IMR-90 (cell line): ENCODE data around the gene PRRC2A. TPM values are rescaled to one million over a fixed set of nuclear protein-coding genes. Genes with fewer than 3 reads are reported as not detected.

Experiments
- ATAC-seq: fragments of 200-7000 bp; cut with Tn5 transposase; 2 replicates; pipeline ENCODE4 v1.9.1; 2020; ENCODE audit warnings: low read depth, mild to moderate bottlenecking, moderate library complexity
- BruUV-seq: library from RNA; stranded (reverse); fragments of 400-500 nt; replicated peaks from 2 replicates; lab custom pipeline; 2021; lab: Mats Ljungman, UMichigan
- CTCF ChIA-PET: fragments of 300-600 bp; formaldehyde crosslinking; extraction: SDS; loops from one replicate; lab custom pipeline; 2021; ENCODE audit warnings: antibody characterized with exemption; lab: Yijun Ruan, JAX
- POLR2A ChIA-PET: fragments of 300-600 bp; sonication (Branson Sonifier 250); formaldehyde crosslinking; loops from one replicate; lab custom pipeline; 2022; ENCODE audit warnings: antibody characterized with exemption; ENCODE audit not compliant: unreplicated experiment; lab: Charles Lee
- DNase-seq: peaks from one replicate; pipeline ENCODE4 v3.0.0; 2013
- H2AFZ ChIP-seq: replicated peaks from 2 replicates; pipeline ENCODE3; 2013; ENCODE audit warnings: low read length, mild to moderate bottlenecking; ENCODE audit not compliant: poor library complexity
- H2AK5ac ChIP-seq: 2 replicates; pipeline ENCODE4 v1.6.1; 2013; ENCODE audit warnings: low read depth, low read length, inconsistent platforms
- H2AK9ac ChIP-seq: replicated peaks from 2 replicates; pipeline ENCODE3; 2013; ENCODE audit warnings: mild to moderate bottlenecking, low read depth, low read length, moderate library complexity; ENCODE audit not compliant: poor library complexity
- H2BK120ac ChIP-seq: 2 replicates; pipeline ENCODE4 v1.6.1; 2013; ENCODE audit warnings: low read depth, low read length, inconsistent platforms
- H2BK15ac ChIP-seq: 3 replicates; pipeline ENCODE4 v1.6.1; 2013; ENCODE audit warnings: low read depth, low read length, inconsistent platforms
- H2BK20ac ChIP-seq: 2 replicates; pipeline ENCODE4 v1.6.1; 2013; ENCODE audit warnings: low read depth, mild to moderate bottlenecking, inconsistent platforms, low read length, moderate library complexity
- H2BK5ac ChIP-seq: 2 replicates; pipeline ENCODE4 v1.6.1; 2013; ENCODE audit warnings: mild to moderate bottlenecking, low read depth, low read length, inconsistent platforms; ENCODE audit not compliant: poor library complexity, severe bottlenecking
- H3K14ac ChIP-seq: replicated peaks from 2 replicates; pipeline ENCODE4 v1.6.1; 2013; ENCODE audit warnings: low read depth, low read length, inconsistent platforms
- H3K18ac ChIP-seq: 2 replicates; pipeline ENCODE4 v1.6.1; 2013; ENCODE audit warnings: low read depth, low read length, control low read depth
- H3K23ac ChIP-seq: 2 replicates; pipeline ENCODE4 v1.6.1; 2013; ENCODE audit warnings: low read depth, low read length, inconsistent platforms
- H3K27ac ChIP-seq: 2 replicates; pipeline ENCODE4 v1.5.1; 2013; ENCODE audit warnings: mild to moderate bottlenecking, control low read depth, low read length; ENCODE audit not compliant: insufficient read depth
- H3K27me3 ChIP-seq: 2 replicates; pipeline ENCODE4 v1.6.1; 2013; ENCODE audit warnings: low read length; ENCODE audit not compliant: control insufficient read depth, insufficient read depth
- H3K36me3 ChIP-seq: 2 replicates; pipeline ENCODE4 v1.6.1; 2013; ENCODE audit warnings: low read length, mixed read lengths; ENCODE audit not compliant: control insufficient read depth, insufficient read depth
- H3K4ac ChIP-seq: 2 replicates; pipeline ENCODE4 v1.6.1; 2013; ENCODE audit warnings: low read depth, low read length, inconsistent platforms
- H3K4me1 ChIP-seq: 2 replicates; pipeline ENCODE4 v1.6.1; 2013; ENCODE audit warnings: low read length, mixed read lengths; ENCODE audit not compliant: control insufficient read depth, insufficient read depth
- H3K4me2 ChIP-seq: 2 replicates; pipeline ENCODE4 v1.6.1; 2013; ENCODE audit warnings: low read depth, mild to moderate bottlenecking, control low read depth, low read length, moderate library complexity
- H3K4me3 ChIP-seq: 2 replicates; pipeline ENCODE4 v1.5.1; 2013; ENCODE audit warnings: low read depth, mild to moderate bottlenecking, control low read depth, low read length, moderate library complexity; ENCODE audit not compliant: insufficient read depth
- H3K56ac ChIP-seq: 2 replicates; pipeline ENCODE4 v1.6.1; 2013; ENCODE audit warnings: low read length, inconsistent platforms; ENCODE audit not compliant: insufficient read depth; ENCODE audit errors: extremely low read depth
- H3K79me1 ChIP-seq, 2 experiments: 2 replicates each; pipeline ENCODE4 v1.6.1; 2013; ENCODE audit warnings: low read length in 2 of 2, inconsistent platforms in 1 of 2, low read depth in 1 of 2
- H3K9ac ChIP-seq: 2 replicates; pipeline ENCODE4 v1.6.1; 2013; ENCODE audit warnings: low read depth, low read length, control low read depth
- H3K9me1 ChIP-seq: 2 replicates; pipeline ENCODE4 v1.6.1; 2013; ENCODE audit warnings: low read length, inconsistent platforms; ENCODE audit not compliant: insufficient read depth
- H3K9me3 ChIP-seq: 2 replicates; pipeline ENCODE4 v1.6.1; 2013; ENCODE audit warnings: low read length; ENCODE audit not compliant: control insufficient read depth, insufficient read depth
- H4K20me1 ChIP-seq: 2 replicates; pipeline ENCODE4 v1.6.1; 2013; ENCODE audit warnings: low read length, inconsistent platforms; ENCODE audit not compliant: insufficient read depth
- H4K5ac ChIP-seq: 2 replicates; pipeline ENCODE4 v1.6.1; 2013; ENCODE audit warnings: mild to moderate bottlenecking, low read depth, low read length, control low read depth
- H4K8ac ChIP-seq, 2 experiments: 2 replicates each; pipeline ENCODE4 v1.6.1; 2013; ENCODE audit warnings: low read depth in 2 of 2, low read length in 2 of 2, control low read depth in 1 of 2, inconsistent platforms in 1 of 2
- H4K91ac ChIP-seq: 2 replicates; pipeline ENCODE4 v1.6.1; 2013; ENCODE audit warnings: low read depth, low read length, inconsistent platforms; ENCODE audit not compliant: insufficient read depth
- BHLHE40 ChIP-seq: fragments of 150-350 bp; IDR thresholded peaks from 2 replicates; pipeline ENCODE4 v1.6.1; 2016; ENCODE audit warnings: mild to moderate bottlenecking, low read depth, low read length
- CEBPB ChIP-seq: IDR thresholded peaks from 2 replicates; pipeline ENCODE4 v1.6.1; 2012; ENCODE audit warnings: low read depth, low read length, improper control_type of control experiment
- CHD1 ChIP-seq: IDR thresholded peaks from 2 replicates; pipeline ENCODE4 v1.6.1; 2012; ENCODE audit warnings: low read depth, low read length, improper control_type of control experiment
- CTCF ChIP-seq: conservative IDR thresholded peaks from 2 replicates; pipeline ENCODE4 v1.5.1; 2012; ENCODE audit warnings: mild to moderate bottlenecking, low read depth, low read length, improper control_type of control experiment
- ELK1 ChIP-seq: fragments of 150-350 bp; IDR thresholded peaks from 2 replicates; pipeline ENCODE4 v1.6.1; 2016; ENCODE audit warnings: low read depth, mild to moderate bottlenecking, low read length, moderate library complexity, borderline replicate concordance
- MAZ ChIP-seq: IDR thresholded peaks from 2 replicates; pipeline ENCODE4 v1.6.1; 2012; ENCODE audit warnings: low read depth, mild to moderate bottlenecking, low read length, improper control_type of control experiment, moderate library complexity, borderline replicate concordance
- MXI1 ChIP-seq: IDR thresholded peaks from 2 replicates; pipeline ENCODE4 v1.6.1; 2012; ENCODE audit warnings: low read depth, mild to moderate bottlenecking, low read length, moderate library complexity, borderline replicate concordance
- NFE2L2 ChIP-seq: fragments of 150-350 bp; IDR thresholded peaks from 2 replicates; pipeline ENCODE4 v1.6.1; 2016; ENCODE audit warnings: low read depth, mild to moderate bottlenecking, low read length
- POLR2A ChIP-seq: IDR thresholded peaks from 2 replicates; pipeline ENCODE4 v1.6.1; 2012; ENCODE audit warnings: mild to moderate bottlenecking, low read depth, low read length
- RAD21 ChIP-seq: IDR thresholded peaks from 2 replicates; pipeline ENCODE4 v1.6.1; 2012; ENCODE audit warnings: low read length, improper control_type of control experiment
- RCOR1 ChIP-seq: IDR thresholded peaks from 2 replicates; pipeline ENCODE4 v1.6.1; 2012; ENCODE audit warnings: mild to moderate bottlenecking, low read length, improper control_type of control experiment; ENCODE audit not compliant: insufficient replicate concordance
- RFX5 ChIP-seq: IDR thresholded peaks from 2 replicates; pipeline ENCODE4 v1.8.0; 2012; ENCODE audit warnings: low read depth, mild to moderate bottlenecking, low read length, moderate library complexity
- SMC3 ChIP-seq: fragments of 150-350 bp; IDR thresholded peaks from 2 replicates; pipeline ENCODE4 v1.6.1; 2016; ENCODE audit warnings: low read depth, mild to moderate bottlenecking, antibody characterized with exemption, low read length, moderate library complexity
- USF2 ChIP-seq: fragments of 150-350 bp; IDR thresholded peaks from 2 replicates; pipeline ENCODE4 v1.6.1; 2017; ENCODE audit warnings: mild to moderate bottlenecking, antibody characterized with exemption, low read length, low read depth
- WGBS, 2 experiments: methylation state at CpG; one replicate each; pipeline versions ENCODE4 v1.1.5 to v1.1.7; 2013; ENCODE audit warnings: missing lambda C conversion rate in 2 of 2; ENCODE audit not compliant: insufficient read length in 1 of 2; ENCODE audit errors: extremely low coverage in 2 of 2; 5-methylcytosine and 5-hydroxymethylcytosine counted together
- dilution Hi-C: fragments of 300-500 bp; cut with HindIII; formaldehyde crosslinking; loops from one replicate; pipeline ENCODE4 v1.14.3; 2018; ENCODE audit warnings: low sequenced_read_pairs; ENCODE audit not compliant: unreplicated experiment
- in situ Hi-C: fragments of 300-500 bp; cut with MboI; formaldehyde crosslinking; loops from 3 replicates; pipeline ENCODE4 v1.14.3; 2019; ENCODE audit warnings: low sequenced_read_pairs, inconsistent platforms, mixed read lengths
- intact Hi-C: fragments of 100-400 bp; cut with micrococcal nuclease; formaldehyde crosslinking; loops from 2 replicates; pipeline ENCODE4 v1.10.0; 2022
- polyA plus RNA-seq, 3 experiments: library from polyadenylated mRNA; depleted of rRNA; stranded (reverse); fragments of >200 nt; gene quantifications; 2 replicates each; pipeline ENCODE4 v1.2.3, GENCODE V29; 2012; ENCODE audit warnings: low replicate concordance in 1 of 3
- total RNA-seq: library from RNA; depleted of rRNA; stranded (reverse); fragments of >200 nt; gene quantifications from 2 replicates; pipeline ENCODE4 v1.2.3, GENCODE V29; 2012

Gene PRRC2A
- total and polyA plus RNA-seq, 2 of the 4 experiments (the other 2 are of a cell fraction) = 7.7 to 88.6 TPM

GRCh38 chr6:31609519-31610406 is 10.8 kb upstream of the PRRC2A start:
- H2AFZ ChIP-seq = no peak overlapping the region
- no peak overlapping the region for H3K4me3 ChIP-seq
- no peak overlapping the region for H2BK20ac ChIP-seq
- no peak overlapping the region for H3K27ac ChIP-seq
- no peak overlapping the region for H4K91ac ChIP-seq
- H3K4me1 ChIP-seq = no peaks in the 10 kb centered on the region
- ChIA-PET POLR2A (no interaction called here), CTCF (interaction anchor here (0.6 to 0.8 kb wide), 2 partner anchors 37 to 63 kb away, joined by 3 to 4 read pairs; partner anchors contain the start of gene ATP6V1G2)
- H2BK15ac ChIP-seq = no peak overlapping the region
- in situ Hi-C loops = no loop called here
- H3K4me2 ChIP-seq = no peak overlapping the region
- no peak overlapping the region for H3K18ac ChIP-seq
- H2BK5ac ChIP-seq = no peak overlapping the region
- no peaks in the 10 kb centered on the region for H4K20me1 ChIP-seq
- H3K9me1 ChIP-seq = 0 out of 2 replicates have a peak, but pooled peaks cover 3% of the 10 kb centered on the region
- H3K9me3 ChIP-seq = no peaks in the 10 kb centered on the region
- no peaks in the 10 kb centered on the region for H3K79me1 ChIP-seq
- H2AK9ac ChIP-seq = no peak overlapping the region
- no TSS peak for BruUV-seq
- H3K36me3 ChIP-seq = no peaks in the 10 kb centered on the region
- no peak overlapping the region for H3K9ac ChIP-seq
- no peak for ATAC-seq
- H3K14ac ChIP-seq = no peak overlapping the region
- DNase-seq = no peak
- WGBS, 2 experiments = 100% methylated on average over 1 of the region's 8 CpGs; no CpG with 5 or more reads in 1 of the 2 experiments
- no peak overlapping the region for H4K5ac ChIP-seq
- H4K8ac ChIP-seq = no peak overlapping the region
- no peak overlapping the region for H2BK120ac ChIP-seq
- H2AK5ac ChIP-seq = no peak overlapping the region
- H3K27me3 ChIP-seq = peaks cover 7% of the 10 kb centered on the region
- H3K23ac ChIP-seq = no peak overlapping the region
- H3K56ac ChIP-seq = no peak overlapping the region
- intact Hi-C loops = no loop called here
- H3K4ac ChIP-seq = no peak overlapping the region
- dilution Hi-C loops = no loop called here
- TF ChIP-seq POLR2A (no peak), CEBPB (no peak), RAD21 (no peak), SMC3 (no peak), RCOR1 (no peak), MAZ (no peak), MXI1 (no peak), NFE2L2 (no peak), BHLHE40 (no peak), CHD1 (no peak), CTCF (no peak), ELK1 (no peak), USF2 (no peak), RFX5 (no peak)
